ENCODE results near the gene NOB1. TPM values are rescaled to one million over a fixed set of nuclear protein-coding genes. Genes with fewer than 3 reads are reported as not detected.
A peak's percentile ranks its signal among the peaks of the same experiment; 100 is the strongest.

Gene NOB1
- total and polyA plus RNA-seq, 9 of the 15 experiments (the other 6 are each of a cell fraction or from before 2014, with no cell fraction given): 42.4 to 148 (median 116) TPM

DNA sequence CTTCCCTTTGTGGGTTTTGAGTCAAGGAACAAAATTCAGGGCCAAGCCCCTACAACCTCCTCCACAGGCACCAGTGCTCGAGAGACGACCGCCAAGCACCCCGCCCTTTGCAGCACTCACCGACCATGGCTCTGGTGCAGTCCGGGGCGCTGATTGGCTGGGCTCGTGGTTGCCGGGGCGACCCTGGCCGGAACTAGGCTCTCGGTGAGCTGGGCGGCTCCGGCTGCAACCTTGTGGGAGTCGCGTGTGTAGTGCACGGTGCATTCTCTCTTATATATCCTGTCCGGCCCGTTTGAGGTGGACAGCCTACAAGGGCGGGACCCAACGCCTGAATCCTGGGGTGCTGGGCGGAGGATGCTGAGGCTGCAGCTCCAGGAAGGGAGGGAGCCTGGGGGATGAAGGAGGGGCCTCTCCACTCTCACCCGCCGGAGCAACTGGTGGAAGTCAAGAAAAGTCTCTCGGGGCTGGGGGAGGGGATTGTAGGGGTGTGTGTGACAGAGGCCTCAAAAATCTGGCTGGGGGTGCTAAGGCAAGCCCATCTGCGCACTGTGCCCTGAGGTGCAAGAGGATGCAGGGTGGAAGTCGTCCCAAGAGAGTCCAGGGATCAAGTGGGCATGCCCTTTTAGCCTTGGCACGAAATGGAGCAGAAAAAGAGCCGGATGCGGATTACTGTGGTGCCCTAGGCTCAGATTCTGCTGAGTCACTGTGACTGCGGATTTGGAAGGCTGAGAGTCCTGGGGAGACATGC, 28.2 kb downstream of the NOB1 start, which contains the start of gene NQO1 (continued):
- TF ChIP-seq PTRF (tag; IDR thresholded peaks at IDR 0.05) (no peak), ARID1B (IDR thresholded peaks at IDR 0.05) (peak; percentile 80), NCOA1 (IDR thresholded peaks at IDR 0.05; ENCODE audit: low read depth) (peak; percentile 57; the same call in 1 of the 2 replicates), POLR2B (IDR thresholded peaks at IDR 0.05; ENCODE audit: low read depth, partially characterized antibody) (peak; percentile 89), CHD4 (IDR thresholded peaks at IDR 0.05; ENCODE audit: insufficient read depth, insufficient replicate concordance, low read depth, low read length, poor library complexity, severe bottlenecking) (peak; percentile 17), JUND (IDR thresholded peaks at IDR 0.05; ENCODE audit: borderline replicate concordance, low read depth, low read length) (peak; percentile 50; the same call in 1 of the 2 replicates), JUND (tag; IDR thresholded peaks at IDR 0.05; ENCODE audit: borderline replicate concordance, low read depth, low read length) (no peak; the same call in 2 of the 3 replicates), TBL1XR1 (IDR thresholded peaks at IDR 0.05; ENCODE audit: low read length in 2 of 2) (0 out of 4 replicates have a peak, but pooled peaks of 1 of the 2 experiments have one; percentile 38), CHD2 (IDR thresholded peaks at IDR 0.05; ENCODE audit: low read depth, low read length) (peak; percentile 9; the same call in 1 of the 2 replicates), SRF (CRISPR knock-in tag; IDR thresholded peaks at IDR 0.05) (peak in 1 of 2 experiments; percentile 24; a peak in 1 of 4 replicates), E2F1 (CRISPR knock-in tag; IDR thresholded peaks at IDR 0.05) (no peak), SMAD4 (CRISPR knock-in tag; conservative IDR thresholded peaks at IDR 0.05) (no peak), LEF1 (IDR thresholded peaks at IDR 0.05) (peak; percentile 85), FOXK1 (CRISPR knock-in tag; IDR thresholded peaks at IDR 0.05; ENCODE audit: borderline replicate concordance) (0 out of 2 replicates have a peak, but pooled peaks have one; percentile 62), MBD2 (IDR thresholded peaks at IDR 0.05; ENCODE audit: borderline replicate concordance, low read depth) (peak; percentile 76; the same call in 1 of the 2 replicates), NFE2 (IDR thresholded peaks at IDR 0.05; ENCODE audit: low read depth) (peak; percentile 100), UBTF (IDR thresholded peaks at IDR 0.05; ENCODE audit: borderline replicate concordance in 1 of 2, low read depth in 2 of 2, low read length in 2 of 2) (peak; percentile 35 to 82; a peak in 3 of 4 replicates), TOE1 (IDR thresholded peaks at IDR 0.05; ENCODE audit: borderline replicate concordance) (no peak; the same call in 1 of the 2 replicates), TOE1 (CRISPR knock-in tag; IDR thresholded peaks at IDR 0.05; ENCODE audit: borderline replicate concordance, low read depth) (no peak), ZBTB1 (CRISPR knock-in tag; IDR thresholded peaks at IDR 0.05; ENCODE audit: borderline replicate concordance, low read depth) (0 out of 2 replicates have a peak, but pooled peaks have one; percentile 37), LCOR (CRISPR knock-in tag; IDR thresholded peaks at IDR 0.05) (peak; percentile 88)
- TF ChIP-seq, protein P1, sequence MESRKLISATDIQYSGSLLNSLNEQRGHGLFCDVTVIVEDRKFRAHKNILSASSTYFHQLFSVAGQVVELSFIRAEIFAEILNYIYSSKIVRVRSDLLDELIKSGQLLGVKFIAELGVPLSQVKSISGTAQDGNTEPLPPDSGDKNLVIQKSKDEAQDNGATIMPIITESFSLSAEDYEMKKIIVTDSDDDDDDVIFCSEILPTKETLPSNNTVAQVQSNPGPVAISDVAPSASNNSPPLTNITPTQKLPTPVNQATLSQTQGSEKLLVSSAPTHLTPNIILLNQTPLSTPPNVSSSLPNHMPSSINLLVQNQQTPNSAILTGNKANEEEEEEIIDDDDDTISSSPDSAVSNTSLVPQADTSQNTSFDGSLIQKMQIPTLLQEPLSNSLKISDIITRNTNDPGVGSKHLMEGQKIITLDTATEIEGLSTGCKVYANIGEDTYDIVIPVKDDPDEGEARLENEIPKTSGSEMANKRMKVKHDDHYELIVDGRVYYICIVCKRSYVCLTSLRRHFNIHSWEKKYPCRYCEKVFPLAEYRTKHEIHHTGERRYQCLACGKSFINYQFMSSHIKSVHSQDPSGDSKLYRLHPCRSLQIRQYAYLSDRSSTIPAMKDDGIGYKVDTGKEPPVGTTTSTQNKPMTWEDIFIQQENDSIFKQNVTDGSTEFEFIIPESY (CRISPR knock-in tag; IDR thresholded peaks at IDR 0.05): peak; percentile 32; the same call in 1 of the 2 replicates

All from K562 (cell line).